ENCODE data around the gene HS6ST2. TPM values are rescaled to one million over a fixed set of nuclear protein-coding genes. Genes with fewer than 3 reads are reported as not detected.

HS6ST2 gene
- total and polyA plus RNA-seq, 2 experiments from 2014 or later = not detected

GRCh38 chrX:132732236-132732635, 226.2 kb downstream of the HS6ST2 start:
- H3K27me3 ChIP-seq (replicated peaks; ENCODE audit: insufficient read depth) = no peaks in the 10 kb centered on the region
- no peak overlapping the region for H2AFZ ChIP-seq
- TF ChIP-seq EZH2phosphoT487 (IDR thresholded peaks at IDR 0.05; ENCODE audit: insufficient read depth, low read depth) (no peak), EZH2 (IDR thresholded peaks at IDR 0.05; ENCODE audit: insufficient read depth, poor library complexity, severe bottlenecking) (no peak)
- H3K4me2 ChIP-seq (ENCODE audit: unreplicated experiment) = no peak overlapping the region
- no peaks in the 10 kb centered on the region for H3K9me3 ChIP-seq (ENCODE audit: low read depth)
- H3K9me2 ChIP-seq (ENCODE audit: insufficient read depth) = no peaks in the 10 kb centered on the region
- no peak overlapping the region for H3K9ac ChIP-seq
- in situ Hi-C loops (cut with MboI) = no loop called here
- H3K4me3 ChIP-seq = no peak overlapping the region
- H3K4me1 ChIP-seq (ENCODE audit: insufficient read depth) = no peaks in the 10 kb centered on the region
- no peaks in the 10 kb centered on the region for H3F3A ChIP-seq (ENCODE audit: insufficient read depth)
- no peaks in the 10 kb centered on the region for H4K20me1 ChIP-seq (ENCODE audit: insufficient read depth)
- H3K36me3 ChIP-seq (ENCODE audit: low read depth) = no peaks in the 10 kb centered on the region
- H3K79me2 ChIP-seq (ENCODE audit: insufficient read depth) = no peaks in the 10 kb centered on the region
- no peak overlapping the region for H3K27ac ChIP-seq
- WGBS, 2 experiments (ENCODE audit: low coverage in 1 of 2, low lambda C conversion rate in 2 of 2, missing lambda C conversion rate in 2 of 2) = 25 to 35% methylated on average over 4 of the region's 4 CpGs
- no peak for DNase-seq

DNA sequence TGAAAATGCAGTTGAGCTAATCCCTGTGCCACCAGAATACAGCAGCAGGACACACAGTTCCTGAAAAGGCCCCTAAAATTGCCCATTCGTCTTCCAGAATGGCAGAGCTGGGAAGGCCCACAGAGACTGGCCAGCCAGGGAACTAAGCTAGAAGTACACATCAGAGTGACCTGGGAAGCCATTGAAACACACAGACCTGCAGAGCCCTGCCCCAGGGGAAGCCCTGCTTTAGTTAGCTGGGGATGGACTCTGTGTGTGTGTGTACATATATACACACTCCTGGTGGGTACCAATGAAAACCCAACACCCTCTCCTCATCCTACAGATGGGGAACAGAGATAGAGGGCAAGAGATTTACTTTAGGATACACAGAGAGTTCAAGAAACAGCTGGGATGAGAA, 227.7 kb downstream of the HS6ST2 start:
- no peak for DNase-seq
- H3K9me3 ChIP-seq (ENCODE audit: low read depth) = no peaks in the 10 kb centered on the region
- H3K27ac ChIP-seq = no peak overlapping the region
- in situ Hi-C loops (cut with MboI) = no loop called here
- H3K79me2 ChIP-seq (ENCODE audit: insufficient read depth) = no peaks in the 10 kb centered on the region
- H3K4me1 ChIP-seq (ENCODE audit: insufficient read depth) = no peaks in the 10 kb centered on the region
- TF ChIP-seq EZH2phosphoT487 (IDR thresholded peaks at IDR 0.05; ENCODE audit: insufficient read depth, low read depth) (no peak), EZH2 (IDR thresholded peaks at IDR 0.05; ENCODE audit: insufficient read depth, poor library complexity, severe bottlenecking) (no peak)
- no peaks in the 10 kb centered on the region for H3F3A ChIP-seq (ENCODE audit: insufficient read depth)
- no peaks in the 10 kb centered on the region for H4K20me1 ChIP-seq (ENCODE audit: insufficient read depth)
- H3K9me2 ChIP-seq (ENCODE audit: insufficient read depth) = no peaks in the 10 kb centered on the region
- no peak overlapping the region for H2AFZ ChIP-seq
- H3K4me2 ChIP-seq (ENCODE audit: unreplicated experiment) = no peak overlapping the region
- 33 to 50% methylated on average over 1 of the region's 1 CpG for WGBS, 2 experiments (ENCODE audit: low coverage in 1 of 2, low lambda C conversion rate in 2 of 2, missing lambda C conversion rate in 2 of 2)
- H3K4me3 ChIP-seq = no peak overlapping the region
- H3K9ac ChIP-seq = no peak overlapping the region
- no peaks in the 10 kb centered on the region for H3K36me3 ChIP-seq (ENCODE audit: low read depth)
- H3K27me3 ChIP-seq (replicated peaks; ENCODE audit: insufficient read depth) = no peaks in the 10 kb centered on the region

DNA sequence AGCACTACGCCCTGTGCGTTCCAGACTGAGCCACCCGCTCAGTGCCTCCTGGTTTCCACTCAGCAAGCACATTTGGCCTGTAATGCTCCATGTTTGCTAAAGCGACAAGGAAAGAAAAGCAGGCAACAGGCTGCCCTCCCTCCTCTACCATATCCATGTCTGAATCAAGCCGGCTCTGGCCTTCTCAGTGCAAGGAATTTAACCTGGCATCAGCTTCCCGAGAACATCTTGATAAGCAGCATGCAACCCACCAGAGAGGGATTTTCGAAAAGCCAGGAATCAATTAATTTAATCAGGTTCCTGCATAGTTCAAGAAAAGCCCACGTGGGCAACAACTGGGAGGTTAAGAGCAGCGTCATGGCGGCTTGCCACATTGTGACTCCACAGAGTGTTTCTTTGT, 228.2 kb downstream of the HS6ST2 start:
- DNase-seq = no peak
- H3K4me1 ChIP-seq (ENCODE audit: insufficient read depth) = no peaks in the 10 kb centered on the region
- no peak for TF ChIP-seq EZH2phosphoT487 (IDR thresholded peaks at IDR 0.05; ENCODE audit: insufficient read depth, low read depth)
- TF ChIP-seq EZH2 (IDR thresholded peaks at IDR 0.05; ENCODE audit: insufficient read depth, poor library complexity, severe bottlenecking) = no peak
- no peak overlapping the region for H3K9ac ChIP-seq
- H3K79me2 ChIP-seq (ENCODE audit: insufficient read depth) = no peaks in the 10 kb centered on the region
- no peaks in the 10 kb centered on the region for H3K9me3 ChIP-seq (ENCODE audit: low read depth)
- no peak overlapping the region for H2AFZ ChIP-seq
- 46 to 65% methylated on average over 6 to 10 of the region's 10 CpGs for WGBS, 2 experiments (ENCODE audit: low coverage in 1 of 2, low lambda C conversion rate in 2 of 2, missing lambda C conversion rate in 2 of 2)
- no peaks in the 10 kb centered on the region for H3K27me3 ChIP-seq (replicated peaks; ENCODE audit: insufficient read depth)
- H3K4me3 ChIP-seq = no peak overlapping the region
- H3K9me2 ChIP-seq (ENCODE audit: insufficient read depth) = no peaks in the 10 kb centered on the region
- H3K4me2 ChIP-seq (ENCODE audit: unreplicated experiment) = no peak overlapping the region
- no peaks in the 10 kb centered on the region for H3K36me3 ChIP-seq (ENCODE audit: low read depth)
- H3F3A ChIP-seq (ENCODE audit: insufficient read depth) = no peaks in the 10 kb centered on the region
- no peaks in the 10 kb centered on the region for H4K20me1 ChIP-seq (ENCODE audit: insufficient read depth)
- in situ Hi-C loops (cut with MboI) = no loop called here
- H3K27ac ChIP-seq = no peak overlapping the region

- H3K27ac ChIP-seq = no peak overlapping the region
- H3K4me2 ChIP-seq (ENCODE audit: unreplicated experiment) = no peak overlapping the region
- H3K4me1 ChIP-seq (ENCODE audit: insufficient read depth) = no peaks in the 10 kb centered on the region
- no peaks in the 10 kb centered on the region for H3F3A ChIP-seq (ENCODE audit: insufficient read depth)
- no peaks in the 10 kb centered on the region for H4K20me1 ChIP-seq (ENCODE audit: insufficient read depth)
- DNase-seq = no peak
- in situ Hi-C loops (cut with MboI) = no loop called here
- no peaks in the 10 kb centered on the region for H3K79me2 ChIP-seq (ENCODE audit: insufficient read depth)
- no peaks in the 10 kb centered on the region for H3K27me3 ChIP-seq (replicated peaks; ENCODE audit: insufficient read depth)
- no peak overlapping the region for H3K4me3 ChIP-seq
- TF ChIP-seq EZH2phosphoT487 (IDR thresholded peaks at IDR 0.05; ENCODE audit: insufficient read depth, low read depth) (no peak), EZH2 (IDR thresholded peaks at IDR 0.05; ENCODE audit: insufficient read depth, poor library complexity, severe bottlenecking) (no peak)
- no peaks in the 10 kb centered on the region for H3K36me3 ChIP-seq (ENCODE audit: low read depth)
- no peak overlapping the region for H2AFZ ChIP-seq
- H3K9me2 ChIP-seq (ENCODE audit: insufficient read depth) = no peaks in the 10 kb centered on the region
- no peak overlapping the region for H3K9ac ChIP-seq
- WGBS, 2 experiments (ENCODE audit: low coverage in 1 of 2, low lambda C conversion rate in 2 of 2, missing lambda C conversion rate in 2 of 2) = 65 to 73% methylated on average over 6 of the region's 6 CpGs
- H3K9me3 ChIP-seq (ENCODE audit: low read depth) = no peaks in the 10 kb centered on the region
These were observed 230.1 kb downstream of the HS6ST2 start for GRCh38 chrX:132728296-132728695.

GRCh38 chrX:132718431-132718958, 239.9 kb downstream of the HS6ST2 start:
- Histone ChIP-seq H4K20me1 (ENCODE audit: insufficient read depth) (no peaks in the 10 kb centered on the region), H3K9me2 (ENCODE audit: insufficient read depth) (no peaks in the 10 kb centered on the region), H3K27ac (no peak overlapping the region), H3F3A (ENCODE audit: insufficient read depth) (no peaks in the 10 kb centered on the region), H3K4me2 (ENCODE audit: unreplicated experiment) (no peak overlapping the region), H3K27me3 (replicated peaks; ENCODE audit: insufficient read depth) (no peaks in the 10 kb centered on the region), H2AFZ (no peak overlapping the region), H3K4me1 (ENCODE audit: insufficient read depth) (no peaks in the 10 kb centered on the region), H3K9me3 (ENCODE audit: low read depth) (no peaks in the 10 kb centered on the region), H3K9ac (no peak overlapping the region), H3K36me3 (ENCODE audit: low read depth) (no peaks in the 10 kb centered on the region), H3K79me2 (ENCODE audit: insufficient read depth) (no peaks in the 10 kb centered on the region), H3K4me3 (no peak overlapping the region)
- in situ Hi-C loops (cut with MboI) = no loop called here
- no peak for DNase-seq
- no peak for TF ChIP-seq EZH2phosphoT487 (IDR thresholded peaks at IDR 0.05; ENCODE audit: insufficient read depth, low read depth)
- no peak for TF ChIP-seq EZH2 (IDR thresholded peaks at IDR 0.05; ENCODE audit: insufficient read depth, poor library complexity, severe bottlenecking)
- WGBS, 2 experiments (ENCODE audit: low coverage in 1 of 2, low lambda C conversion rate in 2 of 2, missing lambda C conversion rate in 2 of 2) = 0% methylated on average over 1 of the region's 1 CpG
